Stimulated activated naive CD8-positive, alpha-beta T cell treated with anti-CD3 and anti-CD28 coated beads, Interleukin-15, amount 100 ng/mL, for 72 hours (primary cell): ENCODE results near the gene CHST8.

Source experiments
- ATAC-seq: fragments of 150-1000 bp; cut with Tn5 transposase; 2 replicates; pipeline ENCODE4 v1.10.0; 2021; ENCODE audit warnings: mild to moderate bottlenecking, moderate library complexity
- DNase-seq, 2 donors: peaks; one replicate each; pipeline ENCODE4 v3.0.0; 2021 to 2022
- H3K27ac Mint-ChIP-seq, 2 donors: one replicate each; pipeline ENCODE4 v1.8.0; 2022; ENCODE audit warnings: mild to moderate bottlenecking in 2 of 2, mixed read lengths in 2 of 2, moderate library complexity in 2 of 2
- H3K27me3 Mint-ChIP-seq: one replicate; pipeline ENCODE4 v1.8.0; 2022; ENCODE audit warnings: mixed read lengths
- H3K4me1 Mint-ChIP-seq: one replicate; pipeline ENCODE4 v1.8.0; 2022; ENCODE audit warnings: mild to moderate bottlenecking, mixed read lengths
- H3K4me3 Mint-ChIP-seq, 2 donors: one replicate each; pipeline ENCODE4 v1.8.0; 2022; ENCODE audit warnings: mild to moderate bottlenecking in 2 of 2, mixed read lengths in 2 of 2, moderate library complexity in 1 of 2
- H3K9me3 Mint-ChIP-seq, 2 donors: one replicate each; pipeline ENCODE4 v1.8.0; 2022; ENCODE audit warnings: mixed read lengths in 2 of 2

CHST8 gene

DNA sequence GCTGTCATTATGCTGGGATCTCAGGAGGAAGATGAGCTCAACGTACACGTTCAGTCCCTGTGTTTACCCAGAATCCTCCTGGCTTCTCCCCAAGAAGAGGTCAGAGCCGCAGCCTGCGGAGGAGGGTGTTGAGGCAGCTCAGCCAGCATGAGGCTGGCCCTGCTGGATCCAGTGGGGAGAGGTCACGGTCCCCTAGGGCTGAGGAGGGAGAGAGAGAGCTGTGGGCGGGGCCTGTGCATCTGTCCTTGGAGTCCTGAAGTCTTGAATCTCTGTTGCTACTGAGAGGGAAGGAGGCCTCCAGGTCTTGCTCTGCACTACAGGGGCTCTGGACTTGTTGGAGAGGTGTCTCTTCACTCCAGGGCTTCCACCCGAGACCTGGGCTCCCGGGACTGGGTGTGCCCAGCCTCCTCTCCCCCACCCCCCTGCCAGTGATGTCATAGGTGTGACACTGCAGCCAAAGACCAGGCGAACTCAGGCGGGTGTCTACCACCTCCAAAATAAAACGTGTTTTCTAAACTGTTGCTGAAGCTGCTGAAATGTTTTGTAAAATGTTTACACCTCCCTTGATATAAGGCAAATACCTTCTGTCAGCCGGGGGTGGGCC lies 97.0 kb downstream of the CHST8 start:
- H3K27ac Mint-ChIP-seq, result no peak overlapping the region
- no peaks in the 10 kb centered on the region for H3K27me3 Mint-ChIP-seq
- H3K4me3 Mint-ChIP-seq, result no peak overlapping the region
- H3K9me3 Mint-ChIP-seq, result peaks cover 8 to 19% of the 10 kb centered on the region in 2 donors
- H3K4me1 Mint-ChIP-seq, result no peaks in the 10 kb centered on the region
- no peak for DNase-seq
- no peak for ATAC-seq

DNA sequence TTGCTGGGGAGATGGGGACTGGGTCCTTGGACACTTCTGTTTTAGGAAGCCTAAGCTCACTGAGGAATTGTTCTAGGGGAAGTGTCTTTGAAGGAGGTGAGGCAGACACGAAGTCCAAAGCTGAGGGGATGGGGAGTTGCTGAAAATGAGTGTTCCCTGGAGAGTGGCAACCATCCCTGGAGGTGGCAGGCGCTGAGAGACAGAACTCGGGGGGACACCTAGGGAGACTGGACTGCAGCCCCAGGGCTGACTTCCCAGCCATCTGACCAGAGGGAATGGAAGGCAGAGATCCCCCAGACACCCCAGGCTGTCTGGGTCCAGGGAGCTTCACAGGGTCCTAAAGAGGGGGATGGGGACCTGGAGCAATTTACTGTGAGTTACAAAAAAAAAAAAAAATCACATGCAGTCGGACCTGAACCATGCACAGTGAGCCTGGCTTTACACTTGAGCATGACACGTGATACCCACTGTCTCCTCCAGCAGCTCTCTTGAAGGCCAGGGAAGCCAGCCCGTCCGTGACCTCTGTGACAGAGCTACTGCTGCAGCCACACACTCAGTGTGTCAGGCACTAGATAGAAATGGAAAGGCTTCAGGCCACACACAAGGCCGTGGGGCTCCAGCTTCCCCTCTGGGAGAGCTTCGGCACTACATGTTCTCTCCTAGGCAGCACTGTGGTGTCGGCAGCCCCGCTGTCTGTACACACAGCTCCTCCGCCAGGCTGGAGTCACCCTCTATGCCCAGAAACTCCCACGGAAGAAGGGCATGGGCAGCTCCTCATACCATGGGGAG lies 97.8 kb downstream of the CHST8 start:
- Mint-ChIP-seq H3K4me3 (no peak overlapping the region), H3K27ac (no peak overlapping the region), H3K27me3 (no peaks in the 10 kb centered on the region), H3K4me1 (no peaks in the 10 kb centered on the region), H3K9me3 (peaks cover 7 to 18% of the 10 kb centered on the region in 2 donors)
- ATAC-seq (no peak), DNase-seq (no peak)

DNA sequence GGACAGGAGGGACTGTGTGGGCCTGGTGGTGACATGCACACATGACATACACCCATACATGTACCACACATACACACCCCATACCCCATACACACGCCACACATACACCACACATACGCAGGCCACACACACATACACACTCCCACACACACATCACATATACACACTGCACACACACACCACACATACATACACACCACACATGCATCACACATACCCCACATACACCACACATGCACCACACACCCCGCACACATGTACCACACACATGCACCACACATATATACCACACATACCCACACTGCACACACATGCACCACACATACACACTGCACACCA lies 98.4 kb downstream of the CHST8 start:
- ATAC-seq (no peak), DNase-seq (no peak)
- Mint-ChIP-seq H3K27ac (no peak overlapping the region), H3K27me3 (no peaks in the 10 kb centered on the region), H3K4me3 (no peak overlapping the region), H3K9me3 (peaks cover 1 to 12% of the 10 kb centered on the region in 2 donors), H3K4me1 (no peaks in the 10 kb centered on the region)

DNA sequence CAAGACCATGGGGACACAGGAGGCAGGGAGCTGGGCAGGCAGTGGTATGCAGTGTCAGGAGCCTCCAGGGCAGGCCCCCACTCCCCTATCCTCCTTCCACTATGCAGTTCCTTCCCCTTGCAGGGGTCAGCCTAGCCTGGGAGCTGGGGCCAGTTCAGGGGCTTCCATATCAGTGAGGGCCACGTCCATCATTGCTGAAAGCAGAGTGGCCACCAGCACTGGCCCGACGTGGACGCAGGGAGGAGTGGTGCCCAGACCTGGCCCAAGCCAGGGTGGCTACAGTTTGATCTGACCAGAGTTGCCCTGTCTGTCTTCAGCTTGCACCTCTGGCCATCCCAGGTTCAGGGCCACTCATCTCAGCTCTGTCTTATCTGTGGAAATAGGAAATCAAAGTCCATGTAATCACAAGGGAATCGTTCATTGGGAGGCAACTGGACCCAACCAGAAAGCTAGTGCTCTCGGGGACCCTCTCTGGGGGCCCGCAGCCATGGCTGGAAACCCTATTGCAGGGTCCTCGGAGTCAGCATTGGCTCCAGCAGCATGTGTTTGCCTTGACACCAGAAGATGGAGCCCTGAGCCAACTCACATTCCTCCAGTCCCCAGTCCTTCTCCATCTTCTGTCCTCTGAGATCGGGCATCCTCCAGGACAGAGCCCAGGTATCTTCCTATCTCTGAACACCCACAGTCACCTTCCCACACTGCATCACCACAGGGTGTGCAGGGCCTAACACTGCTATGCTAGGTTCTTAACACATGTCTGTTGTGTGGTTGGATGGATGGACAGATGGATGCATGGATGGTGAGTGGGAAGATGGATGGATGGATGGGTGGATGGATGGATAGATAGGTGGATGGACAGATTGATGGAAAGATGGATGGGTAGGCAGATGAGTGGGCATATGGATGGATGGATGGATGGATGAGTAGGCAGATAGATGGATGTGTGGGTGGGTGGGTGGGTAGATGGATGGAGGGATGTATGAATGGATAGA lies 99.2 kb downstream of the CHST8 start:
- Mint-ChIP-seq H3K4me3 (no peak overlapping the region), H3K9me3 (peaks cover 0 to 3% of the 10 kb centered on the region in 2 donors), H3K27ac (no peak overlapping the region), H3K4me1 (no peaks in the 10 kb centered on the region), H3K27me3 (peaks cover 5% of the 10 kb centered on the region)
- DNase-seq (no peak), ATAC-seq (no peak)

DNA sequence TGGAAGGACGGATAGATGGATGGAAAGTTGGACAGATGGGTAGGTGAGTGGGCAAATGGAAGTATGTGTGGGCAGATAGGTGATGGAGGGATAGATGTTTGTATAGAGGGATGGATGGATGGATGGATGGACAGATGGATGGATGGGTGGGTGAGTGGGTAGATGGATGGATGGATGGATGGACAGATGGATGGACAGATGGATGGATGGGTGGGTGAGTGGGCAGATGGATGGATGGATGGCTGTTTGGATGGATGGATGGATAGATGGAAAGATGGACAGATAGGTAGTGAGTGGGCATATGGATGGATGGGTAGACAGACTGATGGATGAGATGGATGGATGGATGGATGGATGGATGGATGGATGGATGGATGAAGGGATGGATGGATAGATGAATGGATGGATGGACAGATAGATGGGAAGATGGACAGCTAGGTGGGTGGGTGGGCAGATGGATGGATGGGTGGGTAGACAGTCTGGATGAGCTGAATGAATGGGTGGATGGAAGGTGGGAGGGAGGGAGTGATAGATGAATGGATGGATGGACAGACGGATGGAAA lies 100.1 kb downstream of the CHST8 start:
- H3K27me3 Mint-ChIP-seq, result peaks cover 5% of the 10 kb centered on the region
- H3K9me3 Mint-ChIP-seq, result no peaks in the 10 kb centered on the region
- no peak for DNase-seq
- no peak overlapping the region for H3K27ac Mint-ChIP-seq
- no peak for ATAC-seq
- H3K4me1 Mint-ChIP-seq, result no peaks in the 10 kb centered on the region
- H3K4me3 Mint-ChIP-seq, result no peak overlapping the region

DNA sequence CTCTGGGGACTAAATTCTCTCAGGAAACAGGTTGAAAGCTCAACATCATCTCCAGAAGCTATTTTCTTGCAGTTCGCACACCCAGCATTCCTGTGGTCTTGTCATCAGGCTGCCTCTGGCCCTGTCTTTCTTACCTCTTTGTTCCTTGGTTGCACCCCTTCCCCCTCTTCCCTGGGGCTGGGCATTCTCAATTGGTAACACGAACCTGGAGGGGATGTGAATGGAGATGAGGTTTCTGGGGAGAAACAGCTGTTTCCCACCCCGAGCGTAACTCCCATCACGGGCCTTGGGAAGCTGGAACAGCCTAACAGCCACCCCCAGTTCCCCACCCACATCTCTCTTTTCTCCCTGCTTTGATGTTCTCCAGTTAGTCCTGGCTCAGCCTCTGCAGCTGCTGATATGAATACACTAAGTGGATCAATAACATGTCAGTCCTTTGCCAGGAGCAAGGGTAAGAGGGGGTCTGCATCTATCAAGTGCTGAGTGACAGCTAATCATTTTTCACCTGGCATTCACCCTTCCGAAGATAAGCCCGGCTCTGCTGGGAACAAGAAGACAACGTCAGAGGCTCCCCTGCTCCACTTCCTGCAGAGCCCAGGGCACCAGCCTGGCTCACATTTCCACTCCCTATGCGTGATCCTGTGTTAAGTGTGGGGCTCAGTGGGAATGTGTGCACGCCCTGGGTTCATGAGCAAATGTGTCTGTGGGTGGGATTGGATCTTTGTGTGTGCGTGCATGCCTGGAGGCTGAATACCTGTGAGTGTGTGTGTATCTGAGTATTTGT lies 100.9 kb downstream of the CHST8 start:
- Mint-ChIP-seq H3K4me3 (no peak overlapping the region), H3K27ac (no peak overlapping the region), H3K4me1 (no peaks in the 10 kb centered on the region), H3K27me3 (peaks cover 5% of the 10 kb centered on the region), H3K9me3 (no peaks in the 10 kb centered on the region)
- ATAC-seq (no peak), DNase-seq (no peak)

DNA sequence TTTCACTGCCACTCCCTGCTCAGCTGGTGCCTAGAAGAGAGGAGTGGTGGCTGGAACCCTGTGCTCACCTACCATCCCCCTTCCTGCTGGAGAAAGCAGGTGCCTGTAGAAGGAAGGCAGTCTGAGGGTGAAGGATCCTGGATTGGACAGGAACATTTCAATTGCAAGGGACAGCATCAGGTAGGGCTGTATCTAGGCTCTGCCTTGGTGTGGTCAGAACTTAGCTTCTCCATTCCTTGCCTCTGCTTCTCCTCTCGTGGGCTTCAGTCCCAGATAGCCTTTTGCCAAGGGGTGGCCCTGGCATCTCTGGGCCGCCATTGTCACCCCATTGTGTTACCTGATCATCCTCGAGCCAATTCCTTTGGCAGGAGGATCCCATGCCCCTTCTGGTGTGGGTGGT lies 101.8 kb downstream of the CHST8 start:
- Mint-ChIP-seq H3K4me3 (no peak overlapping the region), H3K9me3 (no peaks in the 10 kb centered on the region), H3K27me3 (peaks cover 14% of the 10 kb centered on the region), H3K27ac (no peak overlapping the region), H3K4me1 (no peaks in the 10 kb centered on the region)
- DNase-seq, result no peak
- ATAC-seq, result no peak

DNA sequence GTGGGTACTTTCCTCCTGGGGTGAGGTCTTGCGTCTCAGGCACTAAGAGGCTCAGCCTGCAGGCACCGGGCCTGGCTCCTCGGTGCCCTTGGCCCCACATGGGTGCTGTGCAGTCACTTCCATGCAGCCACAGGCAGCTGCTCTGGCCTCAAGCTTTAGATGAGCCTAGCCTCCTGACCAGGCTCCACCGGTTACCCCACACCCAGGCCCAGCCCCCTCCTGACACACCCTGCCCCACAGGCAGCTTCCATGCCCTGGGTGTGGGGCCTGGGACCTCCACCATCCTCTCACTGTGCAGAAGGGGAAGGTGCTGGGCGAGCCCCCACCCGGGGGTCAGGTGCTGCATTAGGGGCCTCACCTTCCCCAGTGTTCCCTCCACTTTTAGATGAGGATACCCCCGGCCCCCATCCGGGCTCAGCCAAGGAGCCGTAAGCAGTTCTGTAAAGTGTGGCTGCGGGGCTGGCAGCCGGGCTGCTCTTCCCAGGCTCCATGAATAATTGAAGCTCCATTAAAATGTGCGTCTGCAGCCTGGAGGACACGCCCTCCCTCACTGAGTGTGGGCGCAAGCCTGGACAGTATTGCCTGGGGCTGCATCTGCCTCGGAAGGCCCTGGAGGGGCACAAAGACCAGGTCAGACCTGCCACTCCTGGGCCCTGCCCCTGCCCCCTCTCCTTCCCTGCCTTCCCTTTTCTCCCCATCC lies 102.4 kb downstream of the CHST8 start:
- Mint-ChIP-seq H3K9me3 (no peaks in the 10 kb centered on the region), H3K4me3 (no peak overlapping the region), H3K27ac (no peak overlapping the region), H3K27me3 (peaks cover 20% of the 10 kb centered on the region), H3K4me1 (no peaks in the 10 kb centered on the region)
- ATAC-seq (peak; percentile 27), DNase-seq (no peak)

DNA sequence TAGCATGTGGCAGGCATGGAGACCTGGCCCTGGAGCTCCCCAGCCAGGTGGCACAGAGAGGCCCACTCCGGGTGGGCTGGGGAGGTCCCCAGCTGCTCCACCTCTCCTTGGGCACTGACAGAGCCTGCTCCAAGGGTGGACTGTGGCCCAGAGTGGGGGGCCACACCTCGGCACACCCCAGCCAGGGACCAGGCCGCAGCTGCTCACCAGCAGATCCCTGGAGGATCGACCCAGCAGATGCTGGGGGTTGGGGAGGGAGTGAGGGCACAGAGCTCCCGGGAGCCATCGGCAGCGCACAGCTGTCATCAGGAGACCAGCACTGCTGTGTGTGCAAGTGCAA lies 102.9 kb downstream of the CHST8 start:
- Mint-ChIP-seq H3K27ac (no peak overlapping the region), H3K9me3 (no peaks in the 10 kb centered on the region), H3K27me3 (peaks cover 23% of the 10 kb centered on the region), H3K4me3 (no peak overlapping the region), H3K4me1 (no peaks in the 10 kb centered on the region)
- no peak for DNase-seq
- ATAC-seq, result no peak

DNA sequence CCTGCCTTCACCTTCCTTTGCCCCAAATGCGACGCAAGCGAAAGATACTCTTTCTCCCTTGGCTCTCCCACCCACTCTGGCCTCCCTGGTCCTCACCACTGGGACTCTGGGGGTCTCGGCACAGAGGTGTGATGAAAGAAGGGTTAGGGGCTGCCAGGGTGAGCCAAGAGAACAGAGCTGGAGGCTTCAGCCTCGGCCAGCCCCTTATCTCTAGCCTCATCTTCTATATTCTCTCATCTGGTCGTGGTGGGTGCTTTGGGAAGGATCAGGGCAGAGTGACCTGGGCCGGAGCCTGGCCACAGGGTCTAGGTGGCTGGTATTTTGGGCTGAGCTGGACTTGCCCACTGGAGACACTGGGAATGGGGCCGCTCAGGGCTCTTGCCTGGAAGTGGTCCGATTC lies 103.8 kb downstream of the CHST8 start:
- DNase-seq (no peak), ATAC-seq (no peak)
- Mint-ChIP-seq H3K4me1 (no peaks in the 10 kb centered on the region), H3K4me3 (no peak overlapping the region), H3K27me3 (peaks cover 23% of the 10 kb centered on the region), H3K9me3 (no peaks in the 10 kb centered on the region), H3K27ac (peak overlapping the region in 1 of 2 donors; percentile 62)

DNA sequence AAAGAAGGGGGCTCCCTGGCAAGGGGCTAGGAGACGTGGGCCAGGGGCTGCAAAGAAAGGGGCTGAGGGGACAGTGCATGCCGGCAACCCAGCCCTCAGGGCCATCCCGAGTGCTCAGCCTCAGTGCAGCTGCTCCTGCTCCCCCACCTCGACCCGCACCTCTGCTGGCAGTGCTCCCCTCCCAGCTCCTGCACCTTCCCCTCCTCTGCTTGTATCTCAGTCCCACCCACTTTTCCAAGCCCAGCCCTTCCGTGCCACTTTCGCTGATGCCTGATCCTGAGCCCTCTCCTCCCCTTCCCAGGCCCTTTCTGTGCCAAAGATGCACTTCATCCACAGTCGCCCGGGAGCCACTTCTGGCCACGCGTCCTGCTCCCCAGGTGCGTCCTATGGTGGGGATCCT lies 105.0 kb downstream of the CHST8 start:
- DNase-seq (no peak), ATAC-seq (no peak)
- no peaks in the 10 kb centered on the region for H3K9me3 Mint-ChIP-seq
- H3K27me3 Mint-ChIP-seq, result peaks cover 23% of the 10 kb centered on the region
- no peak overlapping the region for H3K4me3 Mint-ChIP-seq
- peak overlapping the region in 1 of 2 donors; percentile 91 for H3K27ac Mint-ChIP-seq
- H3K4me1 Mint-ChIP-seq, result no peaks in the 10 kb centered on the region

DNA sequence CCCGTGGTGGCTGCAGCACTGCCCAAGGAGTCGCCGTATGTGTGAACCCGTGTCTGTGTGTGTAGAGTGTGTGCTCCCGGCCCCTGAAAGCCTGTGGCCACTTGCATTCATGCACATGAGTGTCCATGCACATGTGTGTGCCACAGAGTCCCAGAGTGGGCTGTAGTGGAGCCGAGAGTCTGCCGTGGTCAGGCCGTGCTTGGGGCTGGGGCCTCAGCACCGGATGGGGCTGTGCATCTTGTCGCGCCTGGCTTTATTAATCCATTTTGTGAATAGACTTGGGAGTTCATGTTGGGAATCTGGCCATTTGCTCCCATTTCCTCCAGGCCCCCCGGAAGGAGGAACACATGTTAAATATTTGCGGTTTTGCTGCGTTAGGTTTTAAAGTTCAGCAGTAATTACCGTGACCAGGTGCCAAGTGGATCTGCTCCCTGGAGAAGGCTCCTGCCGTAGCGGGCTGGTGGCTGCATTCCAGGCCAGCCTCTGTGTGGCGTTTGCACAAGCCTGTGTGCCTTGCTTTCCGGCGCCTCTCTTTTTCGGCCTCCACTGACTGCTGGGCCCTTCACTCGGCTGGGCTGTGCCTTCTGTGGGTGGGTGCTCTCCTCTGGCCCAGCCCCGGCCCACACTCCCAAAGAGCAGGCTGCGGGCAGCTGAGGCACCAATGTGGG lies 105.7 kb downstream of the CHST8 start:
- ATAC-seq, result no peak
- no peak overlapping the region for H3K4me3 Mint-ChIP-seq
- no peaks in the 10 kb centered on the region for H3K4me1 Mint-ChIP-seq
- no peaks in the 10 kb centered on the region for H3K9me3 Mint-ChIP-seq
- H3K27ac Mint-ChIP-seq, result no peak overlapping the region
- H3K27me3 Mint-ChIP-seq, result peaks cover 23% of the 10 kb centered on the region
- DNase-seq, result no peak

DNA sequence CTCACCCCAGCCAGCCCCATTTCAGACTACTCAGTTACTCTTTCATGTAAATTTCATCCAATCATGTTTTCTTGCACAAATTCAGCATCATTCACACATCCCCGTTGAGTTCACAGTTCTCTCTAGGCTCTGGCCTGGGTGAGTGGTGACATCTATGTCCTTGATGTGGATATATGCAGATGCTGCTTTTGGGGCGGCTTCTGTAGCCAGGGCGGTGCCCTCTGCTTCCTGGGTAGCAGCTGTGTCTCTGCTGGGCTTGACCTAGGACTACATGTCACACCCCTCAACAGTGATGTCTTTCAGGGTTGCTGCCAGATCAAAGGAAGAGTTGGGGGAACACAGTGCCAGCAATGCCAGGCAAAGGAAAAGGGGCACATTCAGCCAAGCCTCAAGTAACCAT lies 106.4 kb downstream of the CHST8 start:
- H3K9me3 Mint-ChIP-seq, result no peaks in the 10 kb centered on the region
- H3K4me3 Mint-ChIP-seq, result no peak overlapping the region
- peaks cover 23% of the 10 kb centered on the region for H3K27me3 Mint-ChIP-seq
- ATAC-seq, result no peak
- no peak for DNase-seq
- no peaks in the 10 kb centered on the region for H3K4me1 Mint-ChIP-seq
- no peak overlapping the region for H3K27ac Mint-ChIP-seq

DNA sequence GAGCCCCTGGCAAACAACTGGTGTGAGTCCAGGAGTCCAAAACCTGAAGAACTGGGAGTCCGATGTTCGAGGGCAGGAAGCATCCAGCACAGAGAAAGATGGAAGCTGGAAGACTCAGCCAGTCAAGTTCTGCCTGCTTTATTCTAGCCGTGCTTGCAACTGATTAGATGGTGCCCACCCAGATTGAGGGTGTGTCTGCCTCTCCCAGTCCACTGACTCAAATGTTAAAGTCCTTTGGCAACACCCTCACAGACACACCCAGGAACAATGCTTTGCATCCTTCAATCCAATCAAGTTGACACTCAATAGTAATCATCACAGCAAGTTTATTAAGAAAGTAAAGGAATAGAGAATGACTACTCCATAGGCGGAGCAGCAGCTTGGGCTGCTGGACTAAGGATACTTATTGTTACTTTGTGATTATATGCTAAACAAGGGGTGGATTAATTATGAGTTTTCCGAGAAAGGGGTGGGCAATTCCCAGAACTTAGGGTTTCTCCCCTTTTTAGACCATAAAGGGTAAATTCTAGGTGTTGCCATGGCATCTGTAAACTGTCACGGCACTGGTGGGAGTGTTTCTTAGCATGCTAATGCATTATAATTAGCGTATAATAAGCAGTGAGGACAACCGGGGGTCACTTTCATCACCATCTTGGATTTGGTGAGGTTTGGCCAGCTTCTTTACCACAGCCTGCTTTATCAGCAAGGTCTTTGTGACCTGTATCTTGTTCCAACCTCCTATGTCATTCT lies 109.3 kb downstream of the CHST8 start:
- ATAC-seq (no peak), DNase-seq (no peak)
- H3K27ac Mint-ChIP-seq, result no peak overlapping the region
- no peaks in the 10 kb centered on the region for H3K9me3 Mint-ChIP-seq
- no peaks in the 10 kb centered on the region for H3K4me1 Mint-ChIP-seq
- H3K4me3 Mint-ChIP-seq, result no peak overlapping the region
- peaks cover 34% of the 10 kb centered on the region for H3K27me3 Mint-ChIP-seq
